Activated effector memory CD4-positive, alpha-beta T cell treated with anti-CD3 and anti-CD28 coated beads, Interleukin-2, amount 50 U/mL, for 16 hours (primary cell): ENCODE measurements around the gene ACE.
"Not testable (repeated sequence)": the region's sequence is repeated elsewhere in the genome, so short reads cannot be mapped to it uniquely, and the experiment has no call there.

Source experiments
- DNase-seq: peaks from one replicate; pipeline ENCODE4 v3.0.0-alpha.2; 2020

Gene ACE

DNA sequence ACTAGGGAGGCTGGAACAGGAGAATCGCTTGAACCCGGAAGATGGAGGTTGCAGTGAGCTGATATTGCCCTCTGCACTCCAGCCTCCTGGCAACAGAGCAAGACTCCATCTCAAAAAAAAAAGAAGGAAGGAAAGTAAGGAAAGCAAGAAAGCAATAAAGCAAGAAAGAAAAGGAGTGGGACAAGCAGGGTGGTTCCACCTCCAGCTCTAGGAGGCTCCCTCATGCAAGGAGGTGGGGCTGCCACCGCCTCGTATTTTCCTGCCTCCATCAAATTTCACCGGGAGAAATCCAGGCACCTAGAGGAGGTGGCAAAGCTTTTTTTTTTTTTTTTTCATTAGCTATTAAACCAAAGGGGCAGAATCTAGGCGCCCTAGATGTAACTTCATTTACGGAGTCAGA lies 31.8 kb upstream of the ACE start:
- no peak for DNase-seq

GRCh38 chr17:63445571-63445953 lies 31.3 kb upstream of the ACE start:
- DNase-seq: peak; percentile 89

GRCh38 chr17:63445954-63446752 lies 30.7 kb upstream of the ACE start, which contains the start of gene CYB561:
CYB561 (minus strand) TSS chr17:63446306; CDS start chr17:63437547, 8,759 bp downstream.
- DNase-seq: peak; percentile 89

DNA sequence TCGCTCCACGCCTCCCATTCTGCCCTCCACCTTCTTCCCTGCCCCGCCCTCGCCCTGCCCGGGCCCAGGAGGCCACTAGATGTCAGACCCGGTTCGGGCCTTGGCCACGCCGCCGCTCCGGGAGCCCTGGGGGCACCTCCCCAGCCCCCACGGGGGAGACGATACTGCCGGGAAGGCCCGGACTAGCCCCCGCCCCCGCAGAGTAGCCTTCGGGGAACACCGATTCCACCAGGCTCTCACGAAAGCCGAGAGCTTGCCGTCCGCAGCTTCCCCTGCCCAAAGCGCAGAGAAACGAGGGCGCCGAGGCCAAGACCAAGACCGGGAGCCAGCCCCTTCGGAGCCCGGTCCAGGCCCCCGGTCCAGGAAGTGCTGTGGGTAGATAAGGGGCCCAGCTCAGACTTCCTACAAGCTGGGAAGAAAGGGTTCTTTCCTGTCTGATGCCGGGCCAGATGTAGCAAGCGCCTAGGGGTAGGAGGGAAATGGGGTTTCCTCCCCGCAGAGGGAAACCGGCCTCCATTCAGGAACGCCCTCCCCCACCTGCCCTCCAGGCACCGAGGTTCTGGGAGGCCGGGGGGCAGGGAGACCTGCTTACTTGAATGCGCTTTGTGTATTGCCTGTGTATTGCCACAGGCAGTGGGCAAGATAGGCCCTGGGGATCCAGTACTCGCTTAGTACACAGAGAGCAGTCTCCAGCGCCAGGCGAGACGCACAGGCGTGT lies 29.9 kb upstream of the ACE start:
- DNase-seq: peak; percentile 82

DNA sequence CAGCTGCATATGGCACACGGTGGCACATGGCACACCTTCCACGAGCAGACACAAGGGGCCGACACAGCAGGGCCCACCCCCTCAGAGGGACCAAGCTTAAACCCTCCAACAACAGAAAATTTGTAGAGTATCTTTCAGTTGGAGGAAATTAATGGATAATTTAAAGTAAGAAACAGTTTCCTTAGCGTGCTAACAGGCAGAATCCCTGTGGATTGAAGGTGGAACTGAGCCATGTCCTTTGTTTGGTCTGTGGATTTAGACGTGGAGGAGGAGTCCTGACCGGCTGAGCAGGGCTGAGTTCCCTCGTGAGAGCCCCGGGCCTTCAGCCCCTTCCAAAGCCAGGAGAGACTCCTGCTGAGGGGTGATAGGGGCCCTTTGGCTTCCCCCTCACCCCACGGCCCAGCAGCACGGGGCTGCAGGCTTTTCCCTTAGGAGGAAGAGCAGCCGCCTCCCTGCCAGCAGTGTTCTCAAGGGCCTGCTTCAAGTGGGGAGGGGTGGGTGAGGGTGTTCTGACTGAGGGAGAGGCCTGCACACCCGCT lies 29.3 kb upstream of the ACE start:
- DNase-seq: no peak

DNA sequence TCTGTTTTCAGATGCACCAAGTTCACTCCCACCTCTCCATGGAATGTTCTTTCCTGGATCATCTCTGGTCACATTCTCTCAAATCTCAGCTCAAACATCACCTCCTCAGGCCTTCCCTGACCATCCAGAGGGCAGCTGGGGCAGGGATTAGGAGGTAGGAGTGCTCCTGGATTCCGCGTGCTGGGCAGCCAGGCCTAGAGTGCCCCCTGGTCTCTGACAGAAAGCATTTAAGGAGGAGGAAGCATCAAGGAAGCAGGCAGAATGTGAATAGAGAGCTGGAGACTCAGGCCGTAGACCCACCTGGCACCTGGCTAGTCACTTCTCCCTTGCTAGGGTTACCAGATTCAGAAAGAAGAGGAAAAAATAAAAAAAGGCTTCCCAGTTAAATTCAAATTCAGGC lies 28.2 kb upstream of the ACE start:
- DNase-seq: no peak

DNA sequence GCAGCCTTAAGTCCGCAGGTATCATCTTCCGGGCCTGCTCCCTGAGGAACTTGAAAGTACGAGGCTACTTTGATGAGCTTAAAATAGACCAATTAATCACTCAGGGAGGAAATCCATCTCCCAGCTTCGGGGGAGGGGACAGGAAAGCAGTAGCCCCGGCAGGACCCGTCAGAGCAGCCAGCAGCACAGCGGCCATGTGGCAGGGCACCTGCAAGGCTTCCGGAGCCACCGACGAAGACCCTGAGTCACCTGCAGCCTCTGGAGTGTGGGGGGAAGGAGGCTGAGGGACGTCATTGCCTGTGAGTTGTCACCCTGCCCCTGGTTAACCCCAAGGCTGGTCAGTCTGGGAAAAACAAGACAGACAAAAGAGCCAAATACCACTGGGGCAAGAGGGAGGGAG lies 26.3 kb upstream of the ACE start:
- DNase-seq: no peak

GRCh38 chr17:63451150-63451549 lies 25.7 kb upstream of the ACE start:
- no peak for DNase-seq

- no peak for DNase-seq
Measured at GRCh38 chr17:63452046-63452961, 24.6 kb upstream of the ACE start.

- DNase-seq: no peak
Measured at GRCh38 chr17:63452962-63453551, 23.8 kb upstream of the ACE start.

GRCh38 chr17:63454357-63454756 lies 22.5 kb upstream of the ACE start:
- not testable (repeated sequence) for DNase-seq

DNA sequence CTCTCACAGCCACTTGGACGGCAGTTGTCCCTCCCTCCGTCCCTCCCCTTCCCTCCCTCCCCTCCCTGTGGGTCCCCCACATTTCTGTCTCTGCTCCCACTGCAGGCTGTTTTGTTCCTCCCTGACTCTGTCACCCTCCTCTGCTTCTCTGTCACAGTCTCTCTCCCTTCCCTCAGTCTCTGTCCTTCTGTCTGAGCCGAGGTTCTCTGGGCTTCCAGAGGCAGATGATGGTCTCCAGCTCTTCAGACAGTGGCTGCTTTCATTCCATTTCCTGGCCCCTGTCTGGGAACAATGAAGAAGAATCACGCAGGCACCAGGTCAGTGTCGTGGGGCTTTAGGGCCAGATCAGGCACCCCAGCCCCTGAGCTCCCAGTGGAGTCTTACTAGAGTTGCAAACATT lies 21.9 kb upstream of the ACE start:
- DNase-seq: no peak

DNA sequence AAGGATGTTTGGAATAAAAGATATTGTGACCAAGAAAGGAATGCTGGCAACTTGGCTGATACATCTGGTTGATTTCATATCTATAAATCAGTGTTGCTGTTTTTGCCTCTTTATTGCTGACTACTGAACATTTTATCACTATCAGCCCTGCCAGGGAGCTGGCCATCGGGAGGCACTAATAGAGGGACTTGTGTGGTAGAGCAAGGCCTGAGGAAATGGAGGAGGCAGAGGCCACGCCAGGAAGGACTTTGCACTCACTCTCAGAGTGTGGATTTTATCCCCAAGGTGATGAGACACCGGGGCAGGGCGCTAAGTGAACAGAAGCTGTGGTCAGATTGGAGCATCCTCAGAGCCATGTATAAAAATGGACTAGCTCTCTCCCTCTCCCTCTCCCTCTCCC lies 21.4 kb upstream of the ACE start:
- no peak for DNase-seq

DNA sequence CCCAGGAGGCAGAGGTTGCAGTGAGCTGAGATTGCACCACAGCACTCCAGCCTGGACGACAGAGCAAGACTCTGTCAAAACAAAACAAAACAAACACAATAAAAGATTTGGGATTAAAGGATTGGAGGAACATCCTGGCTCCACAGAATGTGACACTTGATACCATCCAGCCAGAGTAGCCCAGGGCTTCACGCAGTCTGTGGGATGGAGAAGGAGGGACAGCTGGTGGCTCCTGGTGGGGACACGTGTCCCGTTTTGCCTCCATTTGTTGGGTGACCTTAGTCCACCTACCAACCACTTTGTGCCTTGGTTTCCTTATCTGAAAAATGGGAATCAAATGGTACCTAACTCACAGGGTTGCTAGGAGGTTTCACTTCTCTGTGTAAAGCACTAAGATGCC lies 18.4 kb upstream of the ACE start:
- DNase-seq: no peak

GRCh38 chr17:63460018-63460417 lies 16.8 kb upstream of the ACE start:
- DNase-seq: no peak

DNA sequence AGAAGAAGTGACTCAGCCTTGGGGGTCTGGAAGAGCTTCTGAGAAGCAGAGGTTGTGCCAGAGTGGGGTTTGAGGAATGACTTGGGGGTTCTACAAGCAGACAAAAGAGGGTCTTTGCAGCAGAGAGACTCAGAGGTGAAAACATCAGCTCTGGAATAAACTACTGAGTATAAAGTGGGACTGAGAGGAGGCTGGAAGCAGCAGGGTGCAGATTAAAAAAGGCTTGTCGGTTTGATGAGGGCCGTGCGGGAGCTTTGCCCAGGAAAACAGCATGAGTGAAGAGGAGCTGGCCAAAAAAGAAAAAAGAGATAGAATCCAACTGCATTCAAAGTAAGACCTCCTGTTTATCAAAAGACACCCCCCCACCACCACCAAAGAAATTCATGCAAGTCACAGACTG lies 13.1 kb upstream of the ACE start:
- DNase-seq: no peak

DNA sequence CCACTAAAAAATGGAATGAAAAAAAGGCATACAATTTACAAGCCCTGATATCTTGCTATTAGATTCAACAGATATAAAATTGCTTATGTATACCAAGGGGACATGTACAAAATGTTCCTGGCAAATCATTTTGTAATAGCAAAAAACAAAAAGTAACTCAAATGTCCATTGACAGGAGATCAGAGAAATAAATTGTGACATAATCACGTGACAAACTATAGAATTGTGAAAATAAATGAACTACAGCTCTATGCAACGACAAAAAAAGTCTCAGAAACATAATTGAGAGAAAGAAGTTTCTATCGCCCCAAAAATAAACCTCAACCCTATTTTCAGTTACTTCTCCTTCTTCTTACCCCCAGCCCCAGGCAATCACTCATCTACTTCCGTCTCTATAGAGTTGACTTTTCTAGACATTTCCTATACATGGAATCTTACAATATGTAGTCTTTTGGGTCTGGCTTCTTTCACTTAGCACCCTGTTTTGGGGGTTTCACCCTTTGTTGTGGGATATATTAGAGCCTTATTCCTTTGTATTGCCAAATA lies 12.1 kb upstream of the ACE start:
- DNase-seq: no peak

DNA sequence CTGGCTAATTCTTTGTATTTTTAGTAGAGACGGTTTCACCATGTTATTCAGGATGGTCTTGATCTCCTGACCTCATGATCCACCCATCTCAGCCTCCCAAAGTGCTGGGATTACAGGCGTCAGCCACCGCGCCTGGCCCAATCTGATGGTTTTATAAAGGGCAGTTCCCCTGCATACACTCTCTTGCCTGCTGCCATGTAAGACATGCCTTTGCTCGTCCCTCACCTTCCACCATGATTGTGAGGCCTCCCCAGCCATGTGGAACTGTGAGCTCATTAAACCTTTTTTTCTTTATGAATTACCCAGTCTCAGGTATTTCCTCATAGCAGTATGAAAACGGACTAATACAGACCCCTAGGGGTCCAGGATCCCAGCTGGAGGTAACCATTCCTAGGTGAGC lies 8.8 kb upstream of the ACE start:
- DNase-seq: not testable (repeated sequence)

GRCh38 chr17:63474174-63474573 lies 2.7 kb upstream of the ACE start:
- no peak for DNase-seq

DNA sequence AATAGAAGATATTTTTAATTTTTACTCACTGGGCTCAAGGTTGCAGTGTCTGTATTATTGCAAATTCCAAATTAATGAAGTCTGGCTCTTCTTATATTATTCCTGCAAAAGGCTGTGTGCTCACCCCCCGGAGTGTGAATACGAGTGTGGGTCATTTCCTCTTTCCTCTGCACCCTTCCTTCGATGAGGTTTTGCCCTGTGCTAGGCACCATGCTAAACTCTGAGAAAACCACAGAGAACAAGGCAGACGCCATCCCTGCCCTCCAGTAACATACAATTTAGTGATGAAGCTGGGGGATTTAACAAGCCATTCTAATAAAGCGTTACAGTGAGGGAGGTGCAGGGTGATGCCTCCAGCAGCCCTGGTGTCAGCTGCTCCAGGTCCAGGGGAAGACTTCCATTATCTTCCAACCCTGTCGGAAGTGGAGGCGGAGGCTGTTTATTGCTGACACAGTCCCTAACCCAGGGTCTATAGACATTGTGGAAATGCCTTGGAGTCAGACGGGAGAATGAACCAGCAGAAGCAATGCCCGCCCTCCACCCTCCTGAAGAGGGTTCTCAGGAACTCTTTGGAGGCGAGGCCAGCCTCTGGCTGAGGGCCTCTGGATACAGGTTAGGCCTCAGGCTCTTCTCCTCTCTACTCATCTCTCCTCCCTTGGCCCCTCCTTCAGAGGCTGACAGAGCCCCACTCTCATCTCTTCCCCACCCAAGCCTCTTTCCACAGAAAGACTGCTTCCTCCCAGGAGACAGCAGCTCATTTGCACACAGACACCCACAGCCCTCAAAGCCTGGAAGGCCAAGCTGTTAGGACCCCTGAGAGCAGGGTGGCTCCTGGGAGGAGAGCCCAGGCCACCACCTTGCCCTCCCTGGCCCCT lies 2.0 kb upstream of the ACE start:
- no peak for DNase-seq
